ENCODE measurements around the gene PRKCE. TPM values are rescaled to one million over a fixed set of nuclear protein-coding genes. Genes with fewer than 3 reads are reported as not detected.

The PRKCE gene
- total RNA-seq, 1 donor from 2014 or later = 6.9 TPM

- DNase-seq (ENCODE audit: low read depth) = no peak
These were observed 281.0 kb downstream of the PRKCE start for GRCh38 chr2:45932278-45932975.

DNA sequence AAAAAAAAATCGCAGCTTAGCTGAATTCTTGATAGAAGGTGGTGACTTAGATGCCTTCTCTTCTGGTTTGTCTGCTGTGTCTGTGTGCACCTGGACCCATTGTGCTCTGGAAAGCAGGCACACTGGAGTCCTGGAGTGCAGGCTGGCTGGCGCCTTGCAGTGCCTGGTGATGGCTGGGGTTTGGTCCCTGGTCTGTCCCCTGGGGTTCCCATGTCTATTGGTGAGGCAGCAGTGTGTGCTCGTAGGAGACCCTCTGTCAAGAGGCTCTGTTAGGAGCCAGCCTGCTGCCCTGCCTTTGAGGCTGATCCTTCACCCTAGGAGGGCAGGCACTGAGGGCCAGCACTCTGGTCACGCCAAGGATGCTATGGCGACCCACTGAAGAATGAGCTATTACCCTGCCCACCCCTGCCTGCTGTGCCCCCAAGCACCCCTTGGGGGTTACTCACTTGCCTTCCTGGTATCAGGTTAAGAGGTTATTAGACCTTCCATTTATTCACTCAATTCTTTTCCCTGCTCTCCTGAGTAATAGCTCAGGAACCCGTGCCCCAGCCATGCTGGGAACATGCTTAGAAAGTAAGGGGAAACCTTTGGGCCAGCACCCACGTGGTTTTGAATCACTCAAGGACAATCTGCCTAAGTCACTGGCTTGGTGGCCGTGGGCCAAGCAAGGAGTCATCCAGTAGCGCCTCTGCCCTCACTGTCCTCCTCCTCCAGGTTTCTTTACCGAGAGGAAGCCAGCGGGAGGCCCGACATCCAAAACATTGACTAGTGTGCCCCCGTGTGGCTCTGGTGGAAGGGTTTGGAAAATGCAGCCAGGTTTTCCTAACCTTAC, 284.5 kb downstream of the PRKCE start:
- peak; percentile 98 for DNase-seq (ENCODE audit: low read depth)

DNA sequence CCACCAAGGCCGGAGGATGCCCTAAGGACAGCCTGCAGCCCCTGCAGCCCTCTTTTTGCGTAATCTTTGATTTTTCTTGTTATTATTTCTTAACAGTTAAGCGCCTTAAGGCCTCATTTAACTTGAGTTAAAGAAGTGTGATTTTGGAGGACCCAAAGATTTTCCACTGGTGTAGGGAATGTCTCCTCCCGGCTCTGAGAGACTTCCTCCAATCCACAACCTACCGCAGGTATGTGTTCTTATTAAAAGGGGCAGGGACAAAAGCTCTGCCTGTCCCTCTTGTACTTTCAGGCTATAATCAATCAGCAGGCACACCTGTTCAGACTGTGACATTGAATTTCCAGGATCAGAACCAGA, 285.1 kb downstream of the PRKCE start:
- no peak for DNase-seq (ENCODE audit: low read depth)

DNA sequence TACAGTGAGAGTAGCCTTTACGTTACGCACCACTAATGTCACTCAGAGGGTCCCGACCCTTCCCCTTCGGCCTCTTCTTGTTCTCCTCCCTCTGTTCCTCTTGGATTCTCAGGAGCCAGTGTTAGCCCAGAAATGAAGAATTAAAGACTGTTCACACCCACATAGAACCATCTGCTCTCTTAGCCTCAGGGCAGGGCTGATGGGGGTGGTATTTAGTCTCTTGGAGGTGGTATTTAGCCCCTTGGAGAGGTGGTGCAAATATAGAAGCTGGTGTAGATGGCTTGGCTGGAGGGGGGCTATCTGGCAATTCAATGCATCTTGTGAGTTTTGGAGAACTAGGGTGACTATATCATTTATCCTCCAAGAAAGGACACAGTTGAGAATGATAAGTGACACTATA, 286.5 kb downstream of the PRKCE start:
- no peak for DNase-seq (ENCODE audit: low read depth)

DNA sequence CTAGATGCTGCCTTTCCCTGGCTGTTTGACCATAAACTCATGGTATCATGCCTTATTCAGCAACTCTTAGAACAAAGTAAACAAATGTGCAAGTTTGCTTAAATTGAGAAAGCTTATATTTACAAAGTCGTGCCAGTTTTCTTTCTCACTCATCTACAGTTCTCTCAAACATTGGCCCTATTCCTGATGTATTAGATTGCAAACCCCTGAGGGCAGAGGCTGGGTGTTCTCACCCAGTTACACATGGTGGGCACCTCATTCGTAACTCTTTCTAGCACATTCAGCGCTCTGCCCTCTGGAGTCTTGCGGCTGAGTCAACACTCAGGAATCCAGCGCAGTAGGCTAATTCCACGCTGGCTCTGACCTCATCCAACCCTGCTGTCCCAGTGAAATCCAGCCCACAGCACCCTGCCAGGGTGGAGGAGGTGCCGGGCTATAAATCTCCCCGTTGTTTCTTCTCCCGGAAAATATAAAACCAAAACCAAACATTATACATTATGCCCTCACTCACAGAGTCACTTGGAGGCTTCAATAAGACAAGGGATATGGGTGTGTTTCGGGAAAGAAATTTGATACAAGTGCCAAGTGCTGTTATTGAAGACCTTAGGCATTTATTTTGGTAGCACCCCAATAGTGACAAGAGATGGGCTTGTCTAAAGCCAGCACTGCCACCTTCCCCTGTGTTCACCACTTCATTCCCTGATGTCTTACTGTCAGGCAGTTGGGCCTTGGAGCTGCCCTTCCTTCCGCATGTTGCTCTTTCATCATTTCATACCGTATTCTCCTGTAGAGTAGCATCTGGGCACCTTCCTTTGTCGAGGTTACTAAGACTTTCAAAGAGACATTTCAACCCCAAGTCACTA, 287.4 kb downstream of the PRKCE start:
- DNase-seq (ENCODE audit: low read depth) = peak; percentile 97

GRCh38 chr2:45941531-45942236, 290.2 kb downstream of the PRKCE start:
- DNase-seq (ENCODE audit: low read depth) = no peak

DNA sequence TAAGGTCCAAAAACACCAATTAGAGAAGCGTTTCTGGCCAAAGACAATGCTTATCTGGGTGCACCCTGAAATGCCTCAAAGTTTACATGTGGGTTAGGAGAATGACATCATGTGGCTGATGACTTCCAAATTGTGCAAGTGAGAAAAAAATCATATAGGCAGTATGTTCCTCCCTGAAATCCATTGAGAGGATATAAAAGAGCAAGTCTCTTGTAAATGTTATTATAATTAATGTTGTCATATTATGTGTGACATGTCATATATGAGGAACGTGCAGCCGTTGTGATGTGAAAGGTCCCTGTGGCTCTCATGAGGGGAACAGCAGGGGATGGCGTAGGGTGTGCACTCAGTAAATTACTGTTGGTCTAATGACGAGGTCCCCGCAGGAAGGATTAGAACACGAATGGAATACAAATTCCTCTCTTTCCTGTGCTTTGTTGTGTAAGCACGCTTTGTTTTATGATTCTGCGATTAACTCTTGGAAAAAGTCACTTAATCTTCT, 290.8 kb downstream of the PRKCE start:
- no peak for DNase-seq (ENCODE audit: low read depth)

- DNase-seq (ENCODE audit: low read depth) = no peak
These were observed 292.0 kb downstream of the PRKCE start for GRCh38 chr2:45943219-45944044.

- peak; percentile 32 for DNase-seq (ENCODE audit: low read depth)
These were observed 292.6 kb downstream of the PRKCE start for GRCh38 chr2:45944074-45944473.

- no peak for DNase-seq (ENCODE audit: low read depth)
These were observed 293.8 kb downstream of the PRKCE start for GRCh38 chr2:45945302-45945717.

DNA sequence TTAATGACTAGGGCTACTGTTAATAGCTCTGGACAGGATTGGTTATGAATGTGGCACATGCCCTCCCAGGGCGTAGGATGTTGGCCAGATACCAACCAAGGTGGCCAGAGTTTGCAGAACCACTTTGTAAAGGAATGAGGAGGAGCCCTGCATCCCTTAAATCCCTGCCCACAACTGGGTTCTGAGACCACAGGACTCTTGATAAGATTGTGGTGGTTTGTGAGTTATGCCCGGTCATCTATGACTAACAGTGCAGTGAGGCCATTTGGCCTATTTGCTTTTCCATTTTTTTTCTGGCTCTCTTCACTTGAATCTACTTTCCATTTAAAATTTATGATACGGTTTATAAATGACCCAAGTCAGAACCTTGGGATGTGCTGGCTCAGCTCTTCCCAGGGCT, 294.5 kb downstream of the PRKCE start:
- DNase-seq (ENCODE audit: low read depth) = peak; percentile 93

- DNase-seq (ENCODE audit: low read depth) = no peak
These were observed 299.1 kb downstream of the PRKCE start for GRCh38 chr2:45950606-45951005.

DNA sequence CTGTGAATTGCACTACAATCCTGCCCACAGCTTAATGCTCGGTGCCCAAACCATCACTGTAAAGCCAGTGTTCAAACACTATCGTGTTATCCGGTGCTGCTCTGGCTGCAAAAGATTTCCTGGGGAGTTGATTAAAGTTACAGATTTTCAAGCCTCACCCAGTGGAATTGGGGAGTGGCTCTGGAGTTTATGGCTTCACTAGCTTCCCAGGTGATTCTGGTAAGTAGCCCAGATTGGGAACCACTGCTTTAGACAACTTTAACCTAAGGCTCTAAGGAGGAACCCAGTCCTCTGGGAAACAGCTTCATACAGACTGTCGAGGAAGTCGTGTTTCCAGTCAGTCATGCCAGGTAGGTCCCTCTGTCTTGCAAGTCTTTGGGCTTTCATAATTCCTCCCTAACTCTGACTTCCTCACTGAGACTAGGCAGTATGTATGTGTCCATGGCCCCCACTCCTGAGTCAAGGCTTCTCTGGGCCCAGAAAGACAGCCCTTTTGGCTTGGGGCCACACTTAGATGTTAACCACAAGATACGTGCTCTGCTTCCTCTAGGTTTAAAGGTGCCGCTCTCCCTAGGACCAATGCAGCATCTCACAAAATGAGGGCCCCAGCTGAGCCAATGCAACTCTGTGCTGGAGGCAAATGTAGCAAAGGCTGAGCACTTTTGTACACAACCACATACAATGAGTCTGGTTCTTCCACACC, 299.7 kb downstream of the PRKCE start:
- no peak for DNase-seq (ENCODE audit: low read depth)

DNA sequence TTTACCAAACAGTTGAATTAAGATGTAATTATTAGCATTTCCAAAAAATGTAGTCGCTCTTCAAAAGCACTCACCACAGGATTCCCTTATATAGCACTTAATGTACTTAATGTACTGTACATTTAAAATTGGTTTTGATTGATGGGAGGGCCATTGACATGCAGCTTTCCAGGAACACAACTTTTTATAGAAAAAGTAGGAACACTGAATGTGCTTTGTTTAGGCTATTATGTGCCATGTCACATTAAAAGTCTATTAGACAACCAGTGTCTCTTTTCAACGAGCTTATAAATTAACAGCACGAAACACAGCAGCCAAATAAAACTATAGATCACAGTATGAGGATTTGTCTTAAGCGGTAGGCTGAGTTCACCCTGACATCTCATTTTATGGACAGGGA, 301.1 kb downstream of the PRKCE start:
- no peak for DNase-seq (ENCODE audit: low read depth)

- no peak for DNase-seq (ENCODE audit: low read depth)
These were observed 302.0 kb downstream of the PRKCE start for GRCh38 chr2:45953376-45954027.

GRCh38 chr2:45954233-45954850, 302.9 kb downstream of the PRKCE start:
- DNase-seq (ENCODE audit: low read depth) = no peak

DNA sequence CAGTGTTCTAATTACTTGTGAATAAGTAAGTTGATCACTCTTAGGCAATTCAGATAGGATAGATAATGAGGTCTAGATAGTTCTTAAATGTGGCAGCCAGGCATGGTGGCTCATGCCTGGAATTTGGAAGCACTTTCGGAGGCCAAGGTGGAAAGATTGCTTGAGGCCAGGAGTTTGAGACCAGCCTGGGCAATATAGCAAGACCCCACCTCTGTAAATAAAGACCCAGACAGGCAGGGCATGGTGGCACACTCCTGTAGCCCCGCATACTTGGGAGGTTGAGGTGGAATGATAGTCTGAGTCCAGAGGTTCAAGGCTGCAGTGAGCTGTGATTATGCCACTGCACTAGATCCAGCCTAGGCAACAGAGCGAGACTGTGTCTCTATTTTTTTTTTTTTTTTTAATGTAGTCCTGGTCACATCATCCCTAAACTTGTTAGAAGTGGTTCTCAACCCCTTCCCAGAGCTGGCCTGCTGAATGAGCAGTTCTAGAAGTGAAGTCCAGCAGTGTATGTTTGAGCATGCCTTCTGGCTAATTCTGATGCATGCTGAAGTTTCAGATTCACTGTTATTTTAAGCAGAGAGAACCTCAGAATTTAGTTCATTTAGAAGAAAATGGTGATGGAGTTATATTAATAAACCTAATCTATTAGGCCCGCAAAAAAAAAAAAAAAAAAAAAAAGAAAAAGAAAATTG, 306.2 kb downstream of the PRKCE start:
- DNase-seq (ENCODE audit: low read depth) = no peak
